ENCODE measurements around the gene CEMIP.

DNA sequence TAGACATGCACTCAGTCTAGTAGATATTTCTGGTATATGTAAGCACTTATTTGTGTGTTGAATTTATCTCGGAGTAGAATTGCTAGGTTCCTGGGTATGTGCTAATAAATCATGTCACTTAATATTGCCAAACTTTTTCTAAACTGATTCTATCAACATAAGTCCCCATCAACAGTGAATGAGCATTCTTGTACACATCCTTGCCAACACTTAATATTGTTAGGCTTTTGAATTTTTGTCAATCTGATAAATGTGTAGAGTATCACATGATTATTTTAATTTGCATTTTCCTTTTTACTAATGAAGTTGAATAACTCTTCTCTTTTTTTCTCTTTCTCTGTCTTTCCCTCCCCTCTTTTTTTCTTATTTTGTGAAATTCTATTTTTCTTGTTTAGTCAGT, 33.3 kb upstream of the CEMIP start:
- TF ChIP-seq POLR2A (IDR thresholded peaks at IDR 0.05; ENCODE audit: borderline replicate concordance, extremely low read depth, insufficient read depth, insufficient read length) (no peak), EZH2phosphoT487 (IDR thresholded peaks at IDR 0.05; ENCODE audit: borderline replicate concordance) (no peak)

Measured in HCT116 (cell line).